ENCODE measurements around the gene RABL6.

The RABL6 gene

DNA sequence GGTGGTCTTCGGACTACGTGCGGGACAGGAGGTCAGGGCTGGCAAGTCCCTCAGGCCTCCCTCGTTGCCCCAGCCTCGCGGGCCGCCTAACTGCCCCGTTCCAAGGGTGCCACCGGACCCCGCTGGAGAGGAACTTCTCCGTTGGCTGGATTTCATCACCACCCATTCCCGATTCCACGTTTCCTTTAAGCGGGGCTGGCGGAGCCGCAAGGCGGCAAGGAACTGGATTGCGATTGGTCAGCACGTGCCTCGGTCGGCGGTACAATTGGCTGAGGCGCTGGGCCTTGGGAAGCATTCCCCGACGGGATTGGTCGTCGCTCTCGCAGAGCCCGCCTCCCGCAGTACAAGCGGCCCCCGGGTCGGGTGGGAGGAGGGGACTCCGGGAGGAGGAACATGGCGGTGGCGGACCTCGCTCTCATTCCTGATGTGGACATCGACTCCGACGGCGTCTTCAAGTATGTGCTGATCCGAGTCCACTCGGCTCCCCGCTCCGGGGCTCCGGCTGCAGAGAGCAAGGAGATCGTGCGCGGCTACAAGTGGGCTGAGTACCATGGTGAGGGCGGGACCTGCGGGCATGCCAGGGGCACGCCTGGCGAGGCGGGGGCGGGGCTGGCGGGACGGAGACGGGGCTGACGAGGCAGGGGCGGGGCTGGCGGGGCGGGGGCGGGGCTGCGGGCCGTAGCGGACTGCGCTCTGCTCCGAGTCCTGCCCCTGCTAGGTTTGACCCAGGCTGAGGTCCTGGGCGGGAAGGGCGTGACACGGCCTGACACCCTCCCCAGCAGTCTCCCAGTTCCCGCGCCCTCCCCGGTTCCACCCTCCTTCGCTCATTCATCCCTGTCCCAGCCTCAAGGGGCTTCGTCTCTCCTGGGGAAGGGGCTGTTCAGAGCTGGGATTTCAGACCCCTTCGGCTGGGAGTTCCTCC, 41.6 kb downstream of the RABL6 start, which contains the start of gene PHPT1:
TSS of gene PHPT1 (plus strand) at position 372 of the 922 bp plus-strand sequence. CDS start at position 394, 22 bp downstream.
- no peak for TF ChIP-seq CTCF (IDR thresholded peaks at IDR 0.05; ENCODE audit: insufficient read depth, low read depth, low read length, missing control alignments)
- DNase-seq (ENCODE audit: low read depth): peak; percentile 99
- peak within 1 kb of the TSS; percentile 70 for H3K4me3 ChIP-seq (ENCODE audit: low read depth, low read length)

GRCh38 chr9:136849960-136850865, 42.5 kb downstream of the RABL6 start:
- TF ChIP-seq CTCF (IDR thresholded peaks at IDR 0.05; ENCODE audit: insufficient read depth, low read depth, low read length, missing control alignments): no peak
- no peak for DNase-seq (ENCODE audit: low read depth)
- H3K4me3 ChIP-seq (ENCODE audit: low read depth, low read length): peak overlapping the region; percentile 70

DNA sequence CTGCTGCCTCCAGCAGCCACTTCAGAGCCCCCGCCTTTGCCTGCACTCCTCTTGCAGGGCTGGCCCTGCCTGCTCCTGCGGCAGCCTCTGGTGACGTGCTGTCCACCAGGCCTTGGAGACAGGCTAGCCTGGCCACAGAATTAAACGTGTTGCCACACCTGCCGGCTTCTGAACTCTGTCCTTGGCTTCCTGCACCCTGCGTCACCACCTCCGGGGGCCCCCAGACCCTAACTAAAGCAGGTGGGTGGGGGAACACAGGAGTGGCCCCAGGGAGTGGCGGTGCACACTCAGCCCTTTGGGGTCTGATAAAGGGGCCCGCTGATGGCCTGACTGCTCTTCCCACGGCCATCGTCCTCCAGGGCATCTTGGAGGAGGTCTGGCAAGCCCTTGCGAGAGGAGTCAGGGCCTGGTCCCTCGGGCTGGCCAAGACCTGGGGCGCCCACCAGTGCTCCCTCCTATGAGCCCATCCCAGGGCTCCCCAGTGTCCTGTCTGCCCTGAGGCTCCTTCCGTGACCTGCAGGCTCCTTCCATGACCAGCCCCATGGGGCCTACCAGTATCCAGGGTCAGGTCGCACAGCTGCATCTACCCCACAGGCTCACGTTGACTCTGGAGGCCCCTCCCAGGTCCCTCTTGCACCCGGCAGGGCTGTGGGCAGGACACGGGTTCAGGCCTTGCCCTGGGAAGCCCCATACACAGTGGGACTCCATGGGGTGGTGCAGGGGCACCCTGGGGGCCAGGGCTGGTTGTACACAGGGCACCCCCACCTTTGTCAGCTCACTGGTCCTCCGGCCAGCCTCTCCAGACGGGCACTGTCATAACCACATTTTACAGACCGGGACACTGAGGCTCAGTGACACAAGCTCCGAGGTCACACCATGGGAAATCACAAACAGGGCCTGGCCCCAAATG, 43.4 kb downstream of the RABL6 start:
- TF ChIP-seq CTCF (IDR thresholded peaks at IDR 0.05; ENCODE audit: insufficient read depth, low read depth, low read length, missing control alignments): no peak
- no peak overlapping the region for H3K4me3 ChIP-seq (ENCODE audit: low read depth, low read length)
- no peak for DNase-seq (ENCODE audit: low read depth)

DNA sequence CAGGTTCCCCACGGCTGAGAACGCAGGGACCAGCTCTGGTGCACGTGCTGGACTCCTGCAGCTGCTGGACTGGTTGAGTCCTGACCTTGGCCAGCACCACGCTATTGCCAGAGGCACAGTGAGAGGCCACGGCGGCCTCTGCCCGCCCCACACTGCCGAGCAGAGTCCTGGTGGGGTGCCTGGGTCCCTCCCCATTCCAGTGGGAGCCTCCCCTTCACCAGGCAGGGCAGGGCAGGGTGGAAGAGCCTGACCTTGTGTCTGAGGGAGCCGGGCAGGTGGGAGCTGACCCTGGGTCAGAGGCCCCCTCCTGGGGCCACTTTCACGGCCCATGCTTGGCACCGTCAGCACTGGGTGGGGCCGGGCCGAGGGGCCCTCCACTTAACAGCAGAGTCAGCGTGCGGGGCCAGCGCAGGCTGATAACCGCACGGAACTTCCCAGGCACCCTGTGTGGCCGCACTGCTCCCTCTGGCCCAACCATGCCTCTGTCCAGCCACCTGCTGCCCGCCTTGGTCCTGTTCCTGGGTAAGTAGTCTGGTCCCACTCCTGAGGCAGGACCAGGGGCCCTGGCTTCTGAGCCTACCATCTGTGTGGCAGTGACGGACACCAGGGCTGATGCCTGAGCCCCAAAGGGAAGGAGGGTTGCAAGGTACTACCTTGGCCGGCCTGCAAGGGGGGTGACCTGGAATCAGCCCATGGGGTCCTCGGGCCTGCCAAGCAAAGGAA, 44.4 kb downstream of the RABL6 start, which contains the start of gene MAMDC4:
TSS of gene MAMDC4 (plus strand) at position 406 of the 723 bp plus-strand sequence. CDS start at position 477, 71 bp downstream.
- no peak for TF ChIP-seq CTCF (IDR thresholded peaks at IDR 0.05; ENCODE audit: insufficient read depth, low read depth, low read length, missing control alignments)
- H3K4me3 ChIP-seq (ENCODE audit: low read depth, low read length): no peak within 1 kb of the TSS
- no peak for DNase-seq (ENCODE audit: low read depth)

- no peak overlapping the region for H3K4me3 ChIP-seq (ENCODE audit: low read depth, low read length)
- no peak for TF ChIP-seq CTCF (IDR thresholded peaks at IDR 0.05; ENCODE audit: insufficient read depth, low read depth, low read length, missing control alignments)
- no peak for DNase-seq (ENCODE audit: low read depth)
These were observed 45.2 kb downstream of the RABL6 start for GRCh38 chr9:136852664-136853595.
